ENCODE results near the gene ADARB2.

GRCh38 chr10:1156921-1157614, 580.3 kb downstream of the ADARB2 start:
- TF ChIP-seq CREB1 (IDR thresholded peaks at IDR 0.05; ENCODE audit: low read depth) (no peak), TAF1 (IDR thresholded peaks at IDR 0.05; ENCODE audit: low read depth) (no peak), EGR1 (IDR thresholded peaks at IDR 0.05) (no peak), ZBTB7A (IDR thresholded peaks at IDR 0.05; ENCODE audit: low read depth) (no peak), NFIC (IDR thresholded peaks at IDR 0.05) (no peak)

All from Ishikawa (cell line).